NCI-H1105 (cell line): ENCODE measurements around the gene ABHD16B.

Experiments used
- DNase-seq: peaks from one replicate; lab custom pipeline; 2025; lab: John Stamatoyannopoulos, UW

ABHD16B gene

DNA sequence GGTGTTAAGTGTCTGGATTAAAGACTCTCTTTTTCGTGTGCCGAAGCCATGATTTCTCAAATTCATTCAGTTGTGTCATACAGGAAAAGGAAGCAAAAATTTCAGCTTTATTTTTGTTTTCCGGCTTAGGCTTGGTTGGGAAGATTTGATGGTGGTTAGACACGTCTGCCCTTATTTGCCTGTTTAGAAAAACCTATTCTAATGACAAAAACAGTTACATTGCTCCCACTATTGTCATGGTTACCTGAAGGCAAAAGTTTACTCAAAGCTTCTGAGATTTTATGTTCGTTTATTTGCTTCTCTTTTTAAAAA lies 34.6 kb downstream of the ABHD16B start:
- no peak for DNase-seq

DNA sequence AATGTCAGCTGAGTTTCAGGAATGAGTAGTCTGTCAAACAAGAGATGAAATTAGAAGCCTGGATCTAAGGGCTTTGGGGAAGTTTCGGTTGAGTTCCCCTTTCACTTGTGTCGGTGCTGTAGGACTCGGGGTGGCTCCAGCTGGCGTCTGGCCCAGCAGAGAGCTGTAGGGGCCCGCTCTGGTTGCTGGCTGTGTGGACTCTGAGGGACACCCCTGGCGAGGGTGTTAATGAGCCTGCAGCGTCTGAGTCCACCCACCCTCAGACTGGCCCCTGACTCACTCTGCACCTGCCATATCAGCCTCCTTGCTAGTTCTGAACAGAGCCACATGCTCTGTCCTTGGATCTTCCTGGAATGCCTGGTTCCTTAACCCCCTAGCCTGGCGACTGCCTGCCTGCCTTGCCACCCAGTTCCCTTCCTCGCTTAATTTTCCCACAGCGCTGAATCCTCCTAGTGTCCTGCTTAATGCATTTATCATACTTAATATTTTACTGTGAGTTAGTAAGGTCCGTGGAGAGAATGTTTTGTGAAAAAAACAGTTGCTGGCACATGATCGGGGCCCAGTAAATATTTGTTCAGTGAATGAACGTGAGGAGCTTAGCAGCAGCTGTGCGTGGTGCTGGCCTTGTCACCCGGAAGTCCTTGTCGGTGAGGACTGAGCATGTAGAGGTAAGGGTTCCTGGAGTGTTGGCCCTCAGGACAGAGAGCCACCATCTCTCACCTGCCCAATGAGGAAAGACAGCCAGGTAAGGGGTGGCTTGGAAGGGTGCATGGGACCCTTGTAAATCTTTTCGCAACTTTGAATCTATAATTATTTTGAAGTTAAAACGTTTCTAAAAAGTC lies 35.2 kb downstream of the ABHD16B start:
- DNase-seq: no peak

DNA sequence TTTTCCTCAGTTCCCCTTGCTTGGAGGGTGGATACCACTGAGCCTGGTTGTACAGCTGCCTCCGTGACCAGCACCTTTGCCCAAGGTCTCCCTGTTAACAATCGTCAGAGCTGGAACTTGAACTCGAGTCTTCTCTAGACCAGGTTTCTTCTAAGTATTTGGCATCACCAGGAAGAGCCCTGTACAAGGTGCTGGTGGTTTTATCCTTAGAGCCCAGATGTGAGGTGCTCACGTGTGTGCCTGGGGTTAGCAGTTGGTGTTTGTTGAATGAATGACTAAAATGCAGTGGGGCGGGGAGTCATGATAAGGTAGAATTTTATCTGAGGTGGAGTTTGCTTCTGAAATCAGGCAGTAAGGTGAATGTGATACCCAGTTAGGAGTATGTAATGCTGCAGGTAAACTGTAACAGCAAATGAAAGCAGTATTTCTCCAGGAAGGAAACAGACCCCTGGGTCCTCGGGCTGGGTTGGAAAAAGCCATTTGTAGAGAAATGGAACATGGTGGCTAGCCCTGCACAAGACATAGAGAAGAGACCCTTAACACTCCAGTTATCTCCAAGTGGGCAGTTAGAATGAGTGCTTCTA lies 36.8 kb downstream of the ABHD16B start:
- DNase-seq: no peak

DNA sequence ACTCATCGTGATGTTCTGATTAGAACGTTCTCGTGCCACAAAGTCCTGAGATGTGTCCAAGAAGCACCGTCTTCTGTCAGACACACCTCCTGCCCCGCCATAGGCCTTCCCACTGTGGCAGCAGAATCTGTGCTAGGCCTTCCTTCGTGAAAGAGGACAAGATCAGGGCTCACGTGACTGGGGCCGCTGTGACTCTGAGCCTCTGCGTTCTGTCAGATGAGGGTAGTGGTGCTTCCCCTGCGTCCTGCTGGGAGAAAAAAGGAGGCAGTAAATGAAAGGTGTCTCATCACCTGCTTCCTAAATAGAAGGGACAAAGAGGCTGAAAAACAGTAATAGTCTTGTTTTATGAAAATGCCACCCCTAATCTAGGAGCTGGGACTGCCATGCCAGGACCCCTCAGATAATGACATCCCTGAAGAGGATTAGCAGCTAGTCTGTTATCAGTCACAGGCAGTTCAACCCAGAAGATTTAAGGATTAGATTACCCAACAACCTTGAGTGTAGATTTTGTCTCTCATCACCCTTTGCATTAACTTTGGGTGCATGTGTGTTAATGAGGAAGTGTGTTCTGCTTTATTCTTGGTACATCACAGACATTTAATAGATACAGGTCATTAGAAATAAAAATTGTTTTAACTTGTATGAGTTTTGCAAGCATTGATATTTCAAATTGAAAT lies 37.7 kb downstream of the ABHD16B start:
- no peak for DNase-seq

DNA sequence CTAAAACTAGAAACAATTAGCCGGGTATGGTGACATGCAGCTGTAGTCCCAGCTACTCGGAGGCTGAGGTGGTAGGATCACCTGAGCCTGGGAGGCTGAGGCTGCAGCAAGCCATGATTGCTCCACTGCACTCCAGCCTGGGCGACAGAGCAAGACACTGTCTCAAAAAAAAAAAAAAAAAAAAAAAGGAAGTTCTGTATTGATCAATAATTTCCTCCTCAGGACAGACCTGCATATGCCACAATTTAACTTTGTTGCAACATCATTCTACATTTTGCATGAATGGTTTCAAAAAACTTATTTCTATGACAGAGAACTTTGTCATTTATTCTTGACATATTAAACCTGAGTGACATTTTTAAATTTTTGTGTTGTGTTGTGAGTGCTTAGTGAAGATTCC lies 39.1 kb downstream of the ABHD16B start:
- no peak for DNase-seq

DNA sequence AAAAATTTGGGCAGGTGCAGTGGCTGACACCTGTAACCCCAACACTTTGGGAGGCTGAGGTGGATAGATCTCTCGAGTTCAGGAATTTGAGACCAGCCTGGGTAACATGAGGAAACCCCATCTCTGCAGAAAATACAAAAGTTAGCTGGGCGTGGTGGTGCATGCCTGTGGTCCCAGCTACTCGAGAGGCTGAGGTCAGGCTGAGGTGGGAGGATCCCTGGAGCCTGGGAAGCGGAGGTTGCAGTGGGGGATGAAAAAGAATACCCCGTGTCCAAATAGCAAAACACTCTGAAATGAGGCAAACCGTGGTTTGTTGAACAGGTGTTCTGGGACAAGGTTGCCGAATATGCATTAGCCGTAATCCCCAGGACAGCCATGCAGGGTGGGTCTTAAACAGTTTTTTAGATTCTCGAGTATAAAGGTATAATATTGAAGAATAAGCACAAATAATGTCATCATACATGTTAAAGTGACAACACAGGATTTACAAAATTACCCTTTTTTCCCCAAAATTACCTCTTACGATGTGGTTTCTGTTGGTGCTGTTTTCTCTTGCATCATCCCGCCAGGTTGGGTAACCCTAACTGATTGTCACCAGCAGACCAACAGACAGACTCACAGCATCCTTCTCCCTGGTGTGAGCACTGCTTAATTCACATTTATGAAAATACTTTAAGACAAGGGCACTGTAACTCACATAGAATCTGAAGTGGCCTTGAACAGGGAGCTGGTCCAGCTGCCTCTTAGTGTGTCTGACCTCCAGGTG lies 42.7 kb downstream of the ABHD16B start:
- DNase-seq: no peak

DNA sequence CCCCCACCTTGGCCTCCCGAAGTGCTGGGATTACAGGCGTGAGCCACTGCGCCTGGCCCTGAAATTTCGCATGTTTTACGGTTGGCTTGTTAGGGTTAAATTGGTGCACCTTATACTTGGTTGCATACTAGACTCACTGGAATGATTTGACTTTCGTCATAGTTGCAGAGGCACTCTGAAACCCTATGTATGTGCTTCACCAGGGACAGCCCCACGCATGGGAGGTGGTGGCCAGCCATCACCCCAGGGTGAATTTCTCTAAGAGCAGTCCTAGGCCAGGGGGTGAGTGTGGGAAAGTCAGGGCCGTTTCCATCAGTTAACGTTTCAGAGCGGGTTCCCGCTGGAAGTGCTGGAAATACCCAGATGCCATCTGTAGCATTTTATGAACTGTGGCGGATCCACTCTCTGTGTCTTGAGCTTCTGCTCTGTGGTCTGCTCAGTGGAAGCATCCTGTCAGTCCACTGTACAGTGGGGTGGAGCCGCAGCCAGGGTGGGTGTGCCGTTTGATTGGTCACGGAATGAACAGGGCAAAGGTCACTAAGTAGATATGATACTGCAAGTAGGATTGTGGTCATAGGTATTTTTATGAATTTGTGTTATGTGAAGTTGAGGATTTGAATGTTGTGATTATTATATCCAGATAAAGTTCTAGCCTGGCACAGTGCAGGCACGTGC lies 46.8 kb downstream of the ABHD16B start:
- DNase-seq: no peak

DNA sequence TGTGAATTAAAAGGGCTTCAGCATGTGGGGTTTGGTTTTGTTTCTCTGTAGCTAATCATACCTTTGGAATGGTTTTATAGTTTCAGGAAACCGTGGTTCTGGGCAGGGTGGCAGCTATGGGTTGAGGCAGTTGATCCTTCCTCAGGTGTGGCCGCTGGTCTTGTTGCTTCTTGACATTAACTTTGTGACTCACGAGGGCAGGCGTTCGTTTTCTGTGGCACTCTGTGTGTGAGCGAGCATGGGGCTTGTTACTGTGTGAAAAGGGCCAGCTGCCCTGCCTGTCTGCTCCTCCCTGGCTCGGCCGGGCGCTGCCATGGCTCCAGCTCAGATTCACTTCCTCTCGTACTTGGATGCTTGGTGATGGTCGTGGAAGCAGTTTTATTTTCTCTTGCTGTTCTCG lies 49.9 kb downstream of the ABHD16B start:
- no peak for DNase-seq
